Endothelial cell (in vitro differentiated cells): Measurements from ENCODE around the gene TBX4. TPM values are rescaled to one million over a fixed set of nuclear protein-coding genes. Genes with fewer than 3 reads are reported as not detected.
"Not testable (repeated sequence)": the region's sequence is repeated elsewhere in the genome, so short reads cannot be mapped to it uniquely, and the experiment has no call there.

ENCODE experiments used
- DNase-seq: peaks from one replicate; pipeline ENCODE4 v3.0.0; 2021; ENCODE audit warnings: low spot score
- H3K27ac Mint-ChIP-seq: one replicate; pipeline ENCODE4 v1.8.0; 2021; ENCODE audit warnings: mixed read lengths, inconsistent platforms; ENCODE audit not compliant: unreplicated experiment
- H3K27me3 Mint-ChIP-seq: one replicate; pipeline ENCODE4 v1.8.0; 2021; ENCODE audit warnings: mild to moderate bottlenecking, moderate library complexity, mixed read lengths, inconsistent platforms; ENCODE audit not compliant: unreplicated experiment
- H3K36me3 Mint-ChIP-seq: one replicate; pipeline ENCODE4 v1.8.0; 2021; ENCODE audit warnings: mild to moderate bottlenecking, low read depth, mixed read lengths, inconsistent platforms; ENCODE audit not compliant: unreplicated experiment
- H3K4me1 Mint-ChIP-seq: one replicate; pipeline ENCODE4 v1.8.0; 2021; ENCODE audit warnings: mild to moderate bottlenecking, mixed read lengths, inconsistent platforms; ENCODE audit not compliant: unreplicated experiment
- H3K4me3 Mint-ChIP-seq: one replicate; pipeline ENCODE4 v1.8.0; 2021; ENCODE audit warnings: mild to moderate bottlenecking, mixed read lengths, inconsistent platforms; ENCODE audit not compliant: unreplicated experiment
- H3K9me3 Mint-ChIP-seq: one replicate; pipeline ENCODE4 v1.8.0; 2021; ENCODE audit warnings: mixed read lengths, inconsistent platforms; ENCODE audit not compliant: unreplicated experiment
- total RNA-seq: library from RNA; stranded (reverse); fragmentation: NEBNext Ultra II Directional; extraction: Animal tissue kit (Norgen Biotek cat#: 25700); gene quantifications from one replicate; pipeline ENCODE4 v1.2.1, GENCODE V29; 2021; ENCODE audit not compliant: unreplicated experiment
- TF ChIP-seq, protein P1 (sequence below): fragments of 200-600 bp; sonication (generic); IDR thresholded peaks from one replicate; pipeline ENCODE4 v1.5.0; 2021; ENCODE audit warnings: antibody characterized with exemption; ENCODE audit not compliant: unreplicated experiment

TBX4 gene
- total RNA-seq, 1 donor from 2014 or later = 1.1 TPM

DNA sequence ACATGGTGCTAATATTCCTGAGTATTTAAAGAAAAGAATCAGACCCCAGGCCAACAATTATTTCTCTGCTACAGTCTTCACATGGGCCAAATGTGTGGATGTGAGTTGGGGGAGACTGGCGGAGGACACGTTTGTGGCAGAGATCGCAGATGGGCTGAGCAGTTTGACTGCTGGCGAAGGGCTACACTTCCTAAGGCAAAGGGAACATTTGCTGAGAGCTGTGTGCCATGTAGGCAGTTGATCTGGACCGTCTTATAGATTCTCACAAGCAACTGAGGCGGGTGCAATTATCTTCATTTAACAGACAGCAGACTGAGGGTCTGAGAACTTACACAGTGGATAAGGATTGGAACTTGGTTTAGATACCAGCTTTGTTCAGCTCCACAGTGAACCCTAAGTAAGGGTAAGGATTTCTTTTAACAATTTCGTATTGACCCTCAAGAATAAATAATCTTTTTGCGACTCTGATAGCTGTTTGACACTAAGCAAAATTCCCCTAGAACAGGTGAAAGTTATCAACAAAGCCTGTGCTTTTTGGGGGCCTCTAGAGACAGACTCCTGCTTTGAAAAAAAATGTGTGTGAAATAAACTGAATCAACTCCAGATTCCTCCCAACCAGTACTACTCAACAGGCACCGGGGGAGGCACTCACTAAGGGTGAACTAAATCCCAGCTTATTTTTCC lies 55.3 kb downstream of the TBX4 start:
- Mint-ChIP-seq H3K4me1 (peaks cover 4% of the 10 kb centered on the region), H3K4me3 (no peak overlapping the region)

DNA sequence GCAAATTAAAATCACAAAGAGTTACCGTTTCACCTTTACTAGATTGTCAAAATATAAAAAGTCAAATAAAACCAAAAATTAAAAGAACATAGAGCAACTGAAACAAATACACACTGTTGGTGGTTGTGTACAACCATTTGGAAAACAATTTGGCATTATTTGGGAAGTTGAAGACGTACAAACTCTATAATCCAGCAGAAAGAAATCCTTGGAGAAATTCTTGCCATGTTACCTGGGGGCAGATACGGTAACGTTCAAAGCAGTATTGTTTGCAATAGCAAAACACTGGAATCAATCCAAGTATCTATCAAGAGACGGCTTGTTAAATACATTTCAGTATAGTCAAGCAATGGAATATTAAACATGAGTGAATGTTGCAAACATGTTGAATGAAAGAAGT lies 56.7 kb downstream of the TBX4 start:
- H3K36me3 Mint-ChIP-seq = no peaks in the 10 kb centered on the region
- TF ChIP-seq, protein P1, sequence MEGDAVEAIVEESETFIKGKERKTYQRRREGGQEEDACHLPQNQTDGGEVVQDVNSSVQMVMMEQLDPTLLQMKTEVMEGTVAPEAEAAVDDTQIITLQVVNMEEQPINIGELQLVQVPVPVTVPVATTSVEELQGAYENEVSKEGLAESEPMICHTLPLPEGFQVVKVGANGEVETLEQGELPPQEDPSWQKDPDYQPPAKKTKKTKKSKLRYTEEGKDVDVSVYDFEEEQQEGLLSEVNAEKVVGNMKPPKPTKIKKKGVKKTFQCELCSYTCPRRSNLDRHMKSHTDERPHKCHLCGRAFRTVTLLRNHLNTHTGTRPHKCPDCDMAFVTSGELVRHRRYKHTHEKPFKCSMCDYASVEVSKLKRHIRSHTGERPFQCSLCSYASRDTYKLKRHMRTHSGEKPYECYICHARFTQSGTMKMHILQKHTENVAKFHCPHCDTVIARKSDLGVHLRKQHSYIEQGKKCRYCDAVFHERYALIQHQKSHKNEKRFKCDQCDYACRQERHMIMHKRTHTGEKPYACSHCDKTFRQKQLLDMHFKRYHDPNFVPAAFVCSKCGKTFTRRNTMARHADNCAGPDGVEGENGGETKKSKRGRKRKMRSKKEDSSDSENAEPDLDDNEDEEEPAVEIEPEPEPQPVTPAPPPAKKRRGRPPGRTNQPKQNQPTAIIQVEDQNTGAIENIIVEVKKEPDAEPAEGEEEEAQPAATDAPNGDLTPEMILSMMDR = no peak
- DNase-seq = no peak
- H3K4me1 Mint-ChIP-seq = peaks cover 4% of the 10 kb centered on the region
- H3K27me3 Mint-ChIP-seq = no peaks in the 10 kb centered on the region
- H3K9me3 Mint-ChIP-seq = no peaks in the 10 kb centered on the region
- no peak overlapping the region for H3K4me3 Mint-ChIP-seq
- no peak overlapping the region for H3K27ac Mint-ChIP-seq

More for the DNA sequence above, 55.3 kb downstream of the TBX4 start:
- no peak for DNase-seq
- TF ChIP-seq, protein P1 = no peak
- H3K27me3 Mint-ChIP-seq = no peaks in the 10 kb centered on the region
- no peak overlapping the region for H3K27ac Mint-ChIP-seq
- no peaks in the 10 kb centered on the region for H3K36me3 Mint-ChIP-seq
- no peaks in the 10 kb centered on the region for H3K9me3 Mint-ChIP-seq

DNA sequence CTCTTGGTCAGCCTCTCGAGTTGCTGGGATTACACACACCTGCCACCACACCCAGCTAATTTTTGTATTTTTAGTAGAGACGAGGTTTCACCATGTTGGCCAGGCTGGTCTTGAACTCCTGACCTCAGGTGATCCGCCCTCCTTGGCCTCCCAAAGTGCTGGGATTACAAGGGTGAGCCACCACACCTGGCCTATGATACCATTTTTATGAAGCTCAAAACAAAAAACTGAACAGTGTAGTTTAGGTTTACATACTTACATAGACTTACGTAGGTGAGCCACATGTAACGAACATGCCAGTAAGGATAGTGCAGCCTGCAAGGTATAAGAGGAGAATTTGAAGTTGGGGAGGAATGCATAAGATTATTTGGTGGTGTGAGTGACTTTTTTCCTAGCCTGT lies 57.2 kb downstream of the TBX4 start:
- H3K4me1 Mint-ChIP-seq, H3K9me3 Mint-ChIP-seq, H3K27me3 Mint-ChIP-seq, H3K36me3 Mint-ChIP-seq, H3K27ac Mint-ChIP-seq, H3K4me3 Mint-ChIP-seq, DNase-seq: not testable (repeated sequence)

DNA sequence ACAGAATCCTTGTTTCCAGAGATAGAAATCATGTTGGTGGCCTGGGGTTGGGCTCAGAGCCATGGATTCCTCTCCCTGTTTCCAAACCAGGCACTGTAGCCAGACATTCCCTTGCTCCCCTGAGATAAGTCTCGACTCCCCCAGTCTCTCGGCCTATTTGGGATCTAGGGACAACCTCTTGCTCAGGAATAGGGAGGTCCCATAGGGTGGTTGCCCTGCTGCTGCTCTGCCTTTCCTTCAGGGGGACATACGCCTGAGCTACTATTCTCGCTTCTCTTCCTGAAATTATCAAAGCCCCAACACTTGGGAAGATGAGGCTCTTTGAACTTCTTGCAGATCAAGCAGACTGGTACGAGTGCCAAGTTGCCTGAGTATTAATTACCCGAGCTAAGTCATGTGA lies 58.0 kb downstream of the TBX4 start:
- H3K27ac Mint-ChIP-seq = no peak overlapping the region
- no peak for DNase-seq
- TF ChIP-seq, protein P1 = no peak
- H3K36me3 Mint-ChIP-seq = no peaks in the 10 kb centered on the region
- no peaks in the 10 kb centered on the region for H3K9me3 Mint-ChIP-seq
- H3K27me3 Mint-ChIP-seq = no peaks in the 10 kb centered on the region
- no peaks in the 10 kb centered on the region for H3K4me1 Mint-ChIP-seq
- H3K4me3 Mint-ChIP-seq = no peak overlapping the region

DNA sequence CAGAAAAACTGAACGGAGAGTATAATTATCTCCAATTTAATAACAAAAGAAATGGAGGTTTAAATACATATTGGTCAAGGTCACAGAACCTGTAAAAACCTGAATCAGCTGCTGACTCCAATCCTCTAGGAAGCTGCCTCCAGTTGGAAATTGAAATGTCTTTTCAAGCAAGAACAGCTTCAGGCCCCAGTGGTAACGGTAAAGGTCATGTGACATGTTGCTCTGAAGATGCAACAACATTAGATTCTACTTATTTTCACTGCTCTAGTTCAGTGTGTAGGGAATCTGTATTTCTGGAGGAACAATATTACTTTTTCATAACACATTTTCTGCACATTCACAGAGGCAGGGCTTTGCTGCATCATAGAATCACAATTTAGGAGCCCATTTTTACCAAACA lies 58.8 kb downstream of the TBX4 start:
- DNase-seq = no peak
- no peak overlapping the region for H3K4me3 Mint-ChIP-seq
- no peaks in the 10 kb centered on the region for H3K9me3 Mint-ChIP-seq
- H3K36me3 Mint-ChIP-seq = no peaks in the 10 kb centered on the region
- TF ChIP-seq, protein P1 = no peak
- no peaks in the 10 kb centered on the region for H3K4me1 Mint-ChIP-seq
- H3K27me3 Mint-ChIP-seq = no peaks in the 10 kb centered on the region
- no peak overlapping the region for H3K27ac Mint-ChIP-seq
